Lung microvascular endothelial cell (primary cell): ENCODE measurements around the gene FAM219B. TPM values are rescaled to one million over a fixed set of nuclear protein-coding genes. Genes with fewer than 3 reads are reported as not detected.

Experiments
- total RNA-seq: library from RNA; depleted of rRNA; stranded (reverse); fragments of >200 nt; gene quantifications from 2 replicates; pipeline ENCODE4 v1.2.1, GENCODE V29; 2014

The FAM219B gene
- total RNA-seq, 1 donor from 2014 or later = 45.6 TPM

Other genes starting within 250 kb of the FAM219B start
- gene EDC3, start 210.8 kb downstream of the FAM219B start, total RNA-seq = 11.6 and 21.4 TPM in 2 replicates
- gene CYP1A1, start 181.3 kb downstream of the FAM219B start, total RNA-seq = 8.5 and 115 TPM in 2 replicates
- not detected in 2 replicates for gene CYP1A2, start 158.0 kb downstream of the FAM219B start, total RNA-seq
- gene CSK, start 124.8 kb downstream of the FAM219B start, total RNA-seq = 24.4 and 37.9 TPM in 2 replicates
- not detected in 2 replicates for gene LMAN1L, start 94.0 kb downstream of the FAM219B start, total RNA-seq
- not detected in 2 replicates for gene CPLX3, start 80.2 kb downstream of the FAM219B start, total RNA-seq
- 12.4 and 19.4 TPM in 2 replicates for gene ULK3, start 63.7 kb downstream of the FAM219B start, total RNA-seq
- gene SCAMP2, start 33.5 kb downstream of the FAM219B start, total RNA-seq = 13.7 and 19.2 TPM in 2 replicates
- 23.3 and 27.6 TPM in 2 replicates for gene MPI, start 16.8 kb downstream of the FAM219B start, total RNA-seq
- gene COX5A, start 31.2 kb upstream of the FAM219B start, total RNA-seq = 55.0 and 61.5 TPM in 2 replicates
- 16.6 and 26.0 TPM in 2 replicates for gene RPP25, start 49.9 kb upstream of the FAM219B start, total RNA-seq
- 5.6 and 6.1 TPM in 2 replicates for gene SCAMP5, start 88.7 kb upstream of the FAM219B start, total RNA-seq
- 5.4 and 6.5 TPM in 2 replicates for gene PPCDC, start 116.7 kb upstream of the FAM219B start, total RNA-seq